Psoas muscle (tissue), 8 donors: ENCODE data around the gene DISC1. TPM values are rescaled to one million over a fixed set of nuclear protein-coding genes. Genes with fewer than 3 reads are reported as not detected.

ENCODE experiments used
- ATAC-seq, 4 donors: fragments of 200-7000 bp; cut with Tn5 transposase; one replicate each; pipeline ENCODE4 v1.9.1; 2020; ENCODE audit warnings: moderate library complexity in 3 of 4, mild to moderate bottlenecking in 2 of 4
- DNase-seq, 2 donors: peaks; one replicate each; pipeline ENCODE4 v3.0.0-alpha.2; 2020
- H3K27ac ChIP-seq: fragments of 200-600 bp; one replicate; pipeline ENCODE4 v1.8.0; 2022
- H3K27me3 ChIP-seq, 3 donors: fragments of 200-600 bp in 1 of 3; one replicate each; pipeline versions ENCODE4 v1.6.1 to v1.8.0; 2013 to 2022; ENCODE audit warnings: low read length in 2 of 3, mild to moderate bottlenecking in 2 of 3, moderate library complexity in 1 of 3; ENCODE audit not compliant: insufficient read depth in 3 of 3
- H3K36me3 ChIP-seq, 2 donors: fragments of 200-600 bp in 1 of 2; one replicate each; pipeline versions ENCODE4 v1.6.1 to v1.8.0; 2013 to 2022; ENCODE audit warnings: low read depth in 1 of 2, mild to moderate bottlenecking in 1 of 2, moderate library complexity in 1 of 2; ENCODE audit not compliant: insufficient read depth in 1 of 2
- H3K4me1 ChIP-seq: fragments of 200-600 bp; one replicate; pipeline ENCODE4 v1.8.0; 2022
- H3K4me3 ChIP-seq: fragments of 200-600 bp; one replicate; pipeline ENCODE4 v1.8.0; 2022; ENCODE audit warnings: mild to moderate bottlenecking
- H3K9me3 ChIP-seq: fragments of 200-600 bp; one replicate; pipeline ENCODE4 v1.8.0; 2022
- CTCF ChIP-seq: fragments of 200-600 bp; IDR thresholded peaks from one replicate; pipeline ENCODE4 v1.8.0; 2022; ENCODE audit warnings: antibody characterized with exemption
- WGBS, 3 donors: extraction: QIAGEN DNeasy Blood & Tissue Kit; methylation state at CpG; one replicate each; pipeline versions ENCODE4 v1.1.6 to v1.1.7; 2013; 5-methylcytosine and 5-hydroxymethylcytosine counted together
- intact Hi-C, 2 donors: fragments of 100-400 bp; cut with DNase I; formaldehyde crosslinking; loops; one replicate each; pipeline versions ENCODE4 v1.11.0 to v1.14.2; 2022
- polyA plus RNA-seq, 3 donors: library from polyadenylated mRNA; stranded (reverse); fragments of 200-250 nt; gene quantifications; one replicate each; pipeline ENCODE4 v1.2.3, GENCODE V29; 2013
- total RNA-seq, 4 donors: library from RNA; stranded (reverse); fragmentation: NEBNext Ultra II Directional in 2 of 4; extraction: Animal tissue kit (Norgen Biotek cat#: 25700) in 2 of 4; gene quantifications; one replicate each; pipeline versions ENCODE4 v1.2.1 to v1.2.4, GENCODE V29; 2021 to 2023
- donor health status: healthy with polysubstance abuse.
- donor health status: DM: no; HTN: no; CAD: no; lungs with moderate emphysema.
- donor health status: Bipolar disorder and iron deficiency.
- donor health status: healthy.
- donor health status: DM: yes; HTN: yes; CAD: no.
- donor health status: DM: no; HTN: no; CAD: no.
- donor health status: DM: no; HTN: no; CAD: no.
- donor health status: DM: yes; HTN: yes; CAD: no.

DISC1 gene
- total and polyA plus RNA-seq, 7 donors = 0.35 to 2.8 (median 1.6) TPM

DNA sequence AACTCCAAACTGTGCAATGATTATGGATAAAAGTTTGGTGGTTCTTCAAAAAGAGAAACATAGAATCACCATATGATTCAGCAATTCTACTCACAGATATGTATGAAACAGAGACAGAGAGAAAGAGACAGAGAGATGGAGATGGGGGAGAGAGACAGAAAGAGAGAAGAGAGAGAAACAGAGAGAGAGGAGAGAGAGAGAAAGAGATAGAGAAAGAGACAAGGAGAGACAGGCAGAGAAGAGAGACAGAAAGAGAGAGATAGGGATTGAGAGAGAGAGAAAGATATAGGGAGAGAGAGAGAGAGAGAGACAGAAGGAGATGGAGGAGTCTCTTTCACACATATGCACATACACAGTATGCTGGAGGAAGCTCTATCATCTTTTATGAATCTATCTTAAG is 87.8 kb downstream of the DISC1 start:
- DNase-seq (no peak), ATAC-seq (no peak)
- intact Hi-C loops = no loop called here
- Histone ChIP-seq H3K4me1 (no peaks in the 10 kb centered on the region), H3K4me3 (no peak overlapping the region), H3K9me3 (no peaks in the 10 kb centered on the region), H3K36me3 (no peaks in the 10 kb centered on the region), H3K27me3 (peaks cover 0 to 3% (median 0%) of the 10 kb centered on the region in 3 donors), H3K27ac (no peak overlapping the region)
- TF ChIP-seq CTCF = no peak

GRCh38 chr1:231715816-231716722 is 89.5 kb downstream of the DISC1 start:
- ATAC-seq (no peak), DNase-seq (no peak)
- Histone ChIP-seq H3K9me3 (no peaks in the 10 kb centered on the region), H3K27ac (no peak overlapping the region), H3K27me3 (peaks cover 0 to 9% (median 0%) of the 10 kb centered on the region in 3 donors), H3K4me1 (no peaks in the 10 kb centered on the region), H3K36me3 (no peaks in the 10 kb centered on the region), H3K4me3 (no peak overlapping the region)
- no peak for TF ChIP-seq CTCF
- intact Hi-C loops = no loop called here
- 60 to 75% (median 63%) methylated on average over 8 of the region's 8 CpGs for WGBS, 3 donors

GRCh38 chr1:231716879-231717278 is 90.3 kb downstream of the DISC1 start:
- Histone ChIP-seq H3K4me1 (no peaks in the 10 kb centered on the region), H3K9me3 (no peaks in the 10 kb centered on the region), H3K27me3 (peaks cover 0 to 9% (median 0%) of the 10 kb centered on the region in 3 donors), H3K36me3 (no peaks in the 10 kb centered on the region), H3K27ac (no peak overlapping the region), H3K4me3 (no peak overlapping the region)
- WGBS, 3 donors = 46 to 71% (median 49%) methylated on average over 3 of the region's 3 CpGs
- TF ChIP-seq CTCF = no peak
- intact Hi-C loops = no loop called here
- ATAC-seq = no peak
- DNase-seq = no peak

- peaks cover 0 to 6% (median 0%) of the 10 kb centered on the region in 3 donors for H3K27me3 ChIP-seq
- no peak overlapping the region for H3K4me3 ChIP-seq
- intact Hi-C loops = loop anchor here in 1 of 2 donors (10.0 kb wide), 1 partner anchor 75 kb away; no protein-coding TSS in a partner anchor
- TF ChIP-seq CTCF = no peak
- DNase-seq (no peak), ATAC-seq (no peak)
- H3K36me3 ChIP-seq = no peaks in the 10 kb centered on the region
- H3K9me3 ChIP-seq = no peaks in the 10 kb centered on the region
- no peak overlapping the region for H3K27ac ChIP-seq
- H3K4me1 ChIP-seq = no peaks in the 10 kb centered on the region
- WGBS, 3 donors = 95 to 97% (median 96%) methylated on average over 7 of the region's 7 CpGs
Observed at GRCh38 chr1:231719485-231720183, 93.0 kb downstream of the DISC1 start.
